Lung (tissue), 16 donors: Measurements from ENCODE around the gene TPTE2. TPM values are rescaled to one million over a fixed set of nuclear protein-coding genes. Genes with fewer than 3 reads are reported as not detected.
"Not testable (repeated sequence)": the region's sequence is repeated elsewhere in the genome, so short reads cannot be mapped to it uniquely, and the experiment has no call there.

Source experiments
- ATAC-seq: fragments of 200-7000 bp; cut with Tn5 transposase; one replicate; pipeline ENCODE4 v1.9.1; 2020; ENCODE audit warnings: moderate number of reproducible peaks; ENCODE audit not compliant: insufficient read depth, low FRiP score
- DNase-seq, 3 donors: peaks; one replicate each; pipeline ENCODE4 v3.0.0-alpha.2; 2013 to 2017
- H3K27ac ChIP-seq, 2 donors: one replicate each; pipeline ENCODE4 v1.5.1; 2013; ENCODE audit warnings: mild to moderate bottlenecking in 2 of 2, moderate library complexity in 2 of 2, control low read depth in 1 of 2, inconsistent platforms in 1 of 2, low read depth in 1 of 2, low read length in 1 of 2
- H3K27me3 ChIP-seq, 3 donors: one replicate each; pipeline ENCODE4 v1.5.1; 2013; ENCODE audit warnings: low read length in 2 of 3; ENCODE audit not compliant: control insufficient read depth in 3 of 3, insufficient read depth in 3 of 3
- H3K36me3 ChIP-seq, 4 donors: one replicate each; pipeline ENCODE4 v1.5.1; 2013; ENCODE audit warnings: low read length in 4 of 4, mild to moderate bottlenecking in 1 of 4, moderate library complexity in 1 of 4; ENCODE audit not compliant: control insufficient read depth in 4 of 4, insufficient read depth in 4 of 4
- H3K4me1 ChIP-seq, 5 donors: one replicate each; pipeline ENCODE4 v1.5.1; 2013; ENCODE audit warnings: low read length in 5 of 5, mild to moderate bottlenecking in 2 of 5, moderate library complexity in 1 of 5; ENCODE audit not compliant: control insufficient read depth in 5 of 5, insufficient read depth in 5 of 5
- H3K4me3 ChIP-seq: one replicate; pipeline ENCODE4 v1.5.1; 2013; ENCODE audit warnings: mild to moderate bottlenecking, control low read depth, moderate library complexity
- H3K9ac ChIP-seq, 2 donors: one replicate each; pipeline ENCODE4 v1.5.1; 2013; ENCODE audit warnings: low read length in 2 of 2, control low read depth in 1 of 2; ENCODE audit not compliant: insufficient read depth in 1 of 2
- H3K9me3 ChIP-seq, 4 donors: one replicate each; pipeline ENCODE4 v1.5.1; 2013; ENCODE audit warnings: low read length in 3 of 4, mild to moderate bottlenecking in 1 of 4, moderate library complexity in 1 of 4; ENCODE audit not compliant: control insufficient read depth in 4 of 4, insufficient read depth in 3 of 4
- CTCF ChIP-seq: IDR thresholded peaks from 2 replicates; pipeline ENCODE4 v1.5.1; 2012; ENCODE audit warnings: mild to moderate bottlenecking; ENCODE audit errors: control extremely low read depth, extremely low read depth
- WGBS, 2 donors: extraction: QIAGEN DNeasy Blood & Tissue Kit; methylation state at CpG; one replicate each; pipeline ENCODE4 v1.1.7; 2013; 5-methylcytosine and 5-hydroxymethylcytosine counted together
- long read RNA-seq, 5 donors: transcript quantifications; one replicate each; lab custom pipeline, GENCODE V29; 2026
- polyA plus RNA-seq, 2 donors: library from polyadenylated mRNA; stranded (reverse); fragments of 200-250 nt; gene quantifications; one replicate each; pipeline ENCODE4 v1.2.1, GENCODE V29; 2013
- total RNA-seq, 2 donors: library from RNA; depleted of rRNA in 1 of 2; stranded (reverse); fragments of >200 nt in 1 of 2; gene quantifications; one replicate each; pipeline ENCODE4 v1.2.1, GENCODE V29; 2014 to 2021
- donor health status: control.
- donor health status: control.
- donor health status: Bipolar disorder and iron deficiency.
- donor health status: healthy.
- donor health status: DM: yes; HTN: yes; CAD: no.

TPTE2 gene
- under 1 TPM in 1 of 2 donors, not detected in 1; 0.12 TPM for total RNA-seq
- under 1 TPM in 1 of 2 donors, not detected in 1; 0.02 TPM for polyA plus RNA-seq
- long read RNA-seq, donor 1, partial matches to known transcripts: 223 of 228 reads
- long read RNA-seq, donor 1, other reads (novel, unspliced or antisense): 5 of 228 reads
- long read RNA-seq, donor 2: 0 reads
- long read RNA-seq, donor 3: 0 reads
- long read RNA-seq, donor 4: 0 reads
- long read RNA-seq, donor 5: 0 reads

GRCh38 chr13:19561127-19561582, at the start of gene TPTE2:
TSS of gene TPTE2 (minus strand) at chr13:19561532. CDS start at chr13:19503234, 58,298 bp downstream.
- not testable (repeated sequence) for H3K9me3 ChIP-seq, H3K36me3 ChIP-seq, H3K27me3 ChIP-seq, H3K4me3 ChIP-seq, ATAC-seq, H3K27ac ChIP-seq, DNase-seq, H3K4me1 ChIP-seq, H3K9ac ChIP-seq
- 86 to 89% methylated on average over 28 to 32 of the region's 32 CpGs for WGBS, 2 donors

GRCh38 chr13:19607523-19608078, 46.3 kb upstream of the TPTE2 start:
- 94 to 96% methylated on average over 10 of the region's 10 CpGs for WGBS, 2 donors

GRCh38 chr13:19606737-19607136, 45.4 kb upstream of the TPTE2 start:
- Histone ChIP-seq H3K27ac (no peak overlapping the region), H3K9ac (no peak overlapping the region), H3K36me3 (no peaks in the 10 kb centered on the region), H3K27me3 (no peaks in the 10 kb centered on the region), H3K4me3 (no peak overlapping the region), H3K4me1 (no peaks in the 10 kb centered on the region), H3K9me3 (peaks cover 0 to 10% (median 2%) of the 10 kb centered on the region in 4 donors)
- no peak for DNase-seq
- ATAC-seq: no peak
- TF ChIP-seq CTCF: no peak
- WGBS, 2 donors: 93 to 100% methylated on average over 2 of the region's 2 CpGs

More at GRCh38 chr13:19607523-19608078, 46.3 kb upstream of the TPTE2 start:
- H3K27ac ChIP-seq: no peak overlapping the region
- no peaks in the 10 kb centered on the region for H3K27me3 ChIP-seq
- no peaks in the 10 kb centered on the region for H3K36me3 ChIP-seq
- H3K9ac ChIP-seq: no peak overlapping the region
- TF ChIP-seq CTCF: no peak
- ATAC-seq: no peak
- no peak overlapping the region for H3K4me3 ChIP-seq
- no peaks in the 10 kb centered on the region for H3K4me1 ChIP-seq
- no peak for DNase-seq
- peaks cover 0 to 10% (median 2%) of the 10 kb centered on the region in 4 donors for H3K9me3 ChIP-seq

GRCh38 chr13:19606152-19606551, 44.8 kb upstream of the TPTE2 start:
- no peak overlapping the region for H3K9ac ChIP-seq
- H3K9me3 ChIP-seq: peaks cover 0 to 10% (median 2%) of the 10 kb centered on the region in 4 donors
- peaks cover 0 to 1% (median 0%) of the 10 kb centered on the region in 5 donors for H3K4me1 ChIP-seq
- ATAC-seq: no peak
- no peaks in the 10 kb centered on the region for H3K36me3 ChIP-seq
- no peak overlapping the region for H3K27ac ChIP-seq
- no peak for DNase-seq
- H3K27me3 ChIP-seq: no peaks in the 10 kb centered on the region
- no peak for TF ChIP-seq CTCF
- H3K4me3 ChIP-seq: no peak overlapping the region
